GM21529 (cell line): Measurements from ENCODE around the gene GLRX3.

Source experiments
- ATAC-seq: cut with Tn5 transposase; IDR thresholded peaks from one replicate; pipeline ENCODE4 v1.9.1; 2021; ENCODE audit not compliant: unreplicated experiment

GLRX3 gene

DNA sequence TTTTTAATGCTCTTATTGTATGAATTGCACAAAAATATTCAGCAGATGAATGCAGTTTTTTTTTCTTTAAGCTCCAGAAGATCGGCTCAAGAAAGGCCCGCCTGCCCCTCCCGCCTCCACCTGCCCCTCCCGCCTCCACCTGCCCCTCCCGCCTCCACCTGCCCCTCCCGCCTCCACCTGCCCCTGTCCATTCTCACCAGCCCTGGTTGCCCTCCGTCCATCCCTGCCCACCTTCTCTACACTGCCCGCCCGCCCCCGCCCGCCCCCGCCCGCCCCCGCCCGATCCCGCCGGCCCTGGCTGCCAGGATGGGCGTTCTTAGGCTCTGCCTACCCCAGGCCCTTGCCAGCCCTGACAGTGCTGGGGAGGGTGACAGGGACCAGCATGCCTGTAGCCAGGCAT, 67.4 kb downstream of the GLRX3 start:
- ATAC-seq: no peak

GRCh38 chr10:130206216-130206737, 70.1 kb downstream of the GLRX3 start:
- ATAC-seq: no peak

GRCh38 chr10:130207205-130207604, 71.0 kb downstream of the GLRX3 start:
- no peak for ATAC-seq

DNA sequence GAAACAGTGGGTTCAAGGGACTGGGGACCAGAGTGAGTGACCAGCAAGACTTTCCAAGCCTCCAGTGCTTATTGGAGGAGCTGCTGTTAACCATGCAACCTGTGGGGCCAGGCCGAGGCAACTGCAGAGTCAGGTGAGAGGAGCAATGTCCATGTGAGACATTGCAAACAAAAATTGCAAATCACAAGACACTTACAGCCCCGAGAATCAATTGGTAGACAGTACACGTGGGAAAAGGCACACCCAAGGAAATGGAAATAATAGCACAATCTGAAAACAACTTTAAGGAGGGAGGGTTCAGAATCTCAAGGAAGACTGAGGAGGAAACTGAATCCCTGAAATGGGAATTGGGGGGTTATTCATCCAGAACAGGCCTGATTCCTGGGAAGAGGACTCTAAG, 72.6 kb downstream of the GLRX3 start:
- no peak for ATAC-seq

DNA sequence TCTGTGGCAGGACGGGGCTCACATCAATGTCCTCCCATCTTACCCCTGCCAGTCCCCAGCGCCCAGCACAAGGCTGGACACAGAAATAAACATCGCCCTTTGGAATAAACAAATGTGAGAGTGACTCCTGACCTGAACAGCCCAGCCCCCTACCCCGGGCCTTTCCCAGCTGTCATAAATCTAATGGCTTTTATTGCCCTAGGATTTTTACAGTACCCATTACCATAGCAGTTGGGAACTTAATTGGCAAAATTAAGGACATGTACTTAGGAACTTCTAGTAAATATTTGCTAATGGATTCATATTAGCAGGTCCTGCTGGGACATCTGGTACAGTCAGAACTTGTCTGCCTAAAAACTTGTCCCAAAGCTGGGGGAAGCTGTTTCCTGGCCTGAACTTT, 76.6 kb downstream of the GLRX3 start:
- no peak for ATAC-seq

DNA sequence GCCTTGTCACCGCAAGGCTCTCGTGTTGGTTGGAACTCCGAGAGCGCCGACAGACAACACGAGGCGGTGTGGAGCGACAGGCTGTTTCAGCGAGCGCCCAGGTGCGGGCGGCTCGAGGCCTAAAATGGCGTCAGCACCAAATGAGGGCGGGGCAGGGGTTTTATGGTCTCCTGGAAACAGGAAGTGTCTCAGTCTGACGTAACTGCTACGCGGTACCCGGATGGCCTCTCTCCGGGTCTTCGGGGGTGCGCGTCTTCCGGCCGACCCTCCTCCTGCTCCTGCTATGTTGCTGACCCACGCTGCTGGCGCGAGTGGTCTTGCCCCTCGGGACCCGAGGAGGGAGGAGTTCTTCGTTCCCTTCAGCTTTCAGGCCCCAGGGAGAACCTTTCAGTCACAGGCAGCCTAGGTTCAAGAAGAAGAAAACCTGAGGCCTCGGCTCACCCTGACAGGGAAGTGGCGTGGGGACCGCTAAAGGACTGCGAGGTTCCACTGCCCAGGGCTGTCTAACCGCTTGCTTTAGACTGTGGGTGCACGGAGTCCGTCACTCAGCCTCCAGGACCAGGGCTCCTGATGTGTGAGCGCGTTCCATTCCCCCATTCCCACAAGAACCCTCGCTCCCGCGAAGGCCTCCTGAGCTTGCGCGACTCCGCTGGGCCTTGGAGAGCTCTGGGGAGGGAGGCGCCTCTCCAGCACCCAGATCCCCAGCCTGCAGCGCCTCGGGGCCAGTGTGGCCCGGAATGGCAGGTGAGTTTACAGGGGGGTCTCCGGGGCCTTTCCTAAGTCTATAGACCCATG, 77.3 kb downstream of the GLRX3 start:
- ATAC-seq: no peak

- no peak for ATAC-seq
These were observed 78.2 kb downstream of the GLRX3 start for GRCh38 chr10:130214431-130214830.

DNA sequence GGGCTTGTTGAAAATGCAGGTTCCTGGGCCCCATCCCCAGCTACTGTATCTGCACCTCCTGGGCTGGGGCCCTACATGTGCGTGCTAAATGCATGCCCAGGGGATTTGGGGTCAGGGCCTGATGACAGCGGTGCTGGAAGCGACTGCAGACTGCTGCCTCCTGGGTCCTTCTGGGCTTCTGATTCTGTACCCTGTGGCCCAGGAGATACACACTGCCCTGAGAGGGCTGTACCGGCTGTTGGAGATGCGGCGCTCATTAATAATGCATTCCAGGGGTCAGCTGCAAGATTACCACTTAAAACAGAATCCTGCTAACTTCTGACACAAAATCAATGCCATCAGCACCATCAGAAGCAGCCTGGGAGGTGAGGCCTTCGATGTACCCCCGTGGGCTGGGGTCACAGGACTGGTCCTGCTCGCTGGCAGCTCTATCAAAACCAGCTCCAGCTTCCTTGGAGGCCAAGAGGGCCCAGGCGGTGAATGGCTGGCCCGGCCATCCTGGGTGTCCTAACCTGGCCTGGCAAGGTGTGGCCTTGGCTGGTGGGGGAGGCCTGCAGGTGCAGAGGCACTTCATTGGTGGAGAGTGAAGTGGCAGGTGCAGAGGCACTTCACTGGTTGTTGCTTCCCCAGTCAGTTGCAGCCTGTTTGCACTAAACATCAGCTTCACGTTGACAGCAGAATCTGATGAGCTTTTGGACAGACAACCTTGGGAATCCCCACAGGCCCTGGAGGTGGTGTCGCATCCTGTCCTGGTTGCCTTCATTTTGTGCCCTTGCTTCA, 79.2 kb downstream of the GLRX3 start:
- no peak for ATAC-seq

DNA sequence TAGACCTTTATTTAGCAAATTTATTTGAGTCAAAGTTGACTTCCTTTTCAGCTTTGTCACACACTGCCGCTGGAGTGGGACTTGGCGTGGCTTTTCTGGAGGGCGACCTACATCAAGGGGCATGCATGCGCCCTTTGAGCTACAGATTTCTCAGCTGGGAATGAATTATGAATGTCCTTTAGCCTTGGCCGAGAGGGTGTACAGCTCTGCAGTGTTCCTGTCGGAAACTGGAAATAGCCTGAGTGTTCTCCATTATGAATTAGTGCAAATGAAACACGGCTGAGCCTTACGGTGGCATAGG, 79.7 kb downstream of the GLRX3 start:
- ATAC-seq: no peak

DNA sequence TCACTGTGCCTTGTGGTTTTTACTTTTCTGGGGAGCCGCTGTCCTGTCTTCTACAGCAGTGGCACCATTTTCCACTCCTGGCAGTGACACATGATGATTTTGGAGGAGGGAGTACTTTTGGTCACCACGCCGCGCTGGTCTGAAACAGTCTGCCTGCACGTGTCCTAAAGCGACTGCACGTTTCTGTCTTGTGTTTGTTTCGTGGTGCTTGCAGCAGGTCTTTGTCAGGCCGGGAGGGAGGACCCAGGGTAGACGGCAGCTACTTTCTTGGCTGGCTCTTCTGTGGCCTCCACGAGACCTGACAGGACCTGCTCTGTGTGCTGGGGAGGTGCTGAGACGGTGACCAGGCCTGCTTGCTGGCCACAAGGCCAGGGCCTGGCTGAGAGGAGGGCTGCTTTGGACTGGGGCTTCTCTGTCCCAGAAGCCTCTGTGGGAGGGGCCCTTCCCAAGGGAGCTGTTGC, 82.0 kb downstream of the GLRX3 start:
- ATAC-seq: no peak

DNA sequence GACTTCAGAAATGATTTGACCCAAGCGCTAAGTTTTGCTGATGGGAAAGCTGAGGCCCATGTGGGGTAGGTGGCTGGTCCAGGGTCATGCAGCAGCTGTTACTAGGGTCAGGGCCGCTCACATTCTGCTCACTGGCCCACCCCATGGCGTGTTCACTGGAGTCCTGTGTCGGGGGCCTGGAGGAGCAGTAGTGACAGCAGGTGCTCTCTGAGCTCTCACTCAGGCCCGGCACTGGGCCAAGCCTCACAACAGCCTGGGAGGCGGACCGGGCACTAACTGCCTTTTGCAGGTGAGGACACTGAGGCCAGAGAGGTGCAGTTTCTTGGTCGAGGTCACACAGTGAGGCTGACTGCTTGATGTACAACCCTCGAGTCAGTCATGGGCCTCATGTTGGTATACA, 82.7 kb downstream of the GLRX3 start:
- no peak for ATAC-seq

DNA sequence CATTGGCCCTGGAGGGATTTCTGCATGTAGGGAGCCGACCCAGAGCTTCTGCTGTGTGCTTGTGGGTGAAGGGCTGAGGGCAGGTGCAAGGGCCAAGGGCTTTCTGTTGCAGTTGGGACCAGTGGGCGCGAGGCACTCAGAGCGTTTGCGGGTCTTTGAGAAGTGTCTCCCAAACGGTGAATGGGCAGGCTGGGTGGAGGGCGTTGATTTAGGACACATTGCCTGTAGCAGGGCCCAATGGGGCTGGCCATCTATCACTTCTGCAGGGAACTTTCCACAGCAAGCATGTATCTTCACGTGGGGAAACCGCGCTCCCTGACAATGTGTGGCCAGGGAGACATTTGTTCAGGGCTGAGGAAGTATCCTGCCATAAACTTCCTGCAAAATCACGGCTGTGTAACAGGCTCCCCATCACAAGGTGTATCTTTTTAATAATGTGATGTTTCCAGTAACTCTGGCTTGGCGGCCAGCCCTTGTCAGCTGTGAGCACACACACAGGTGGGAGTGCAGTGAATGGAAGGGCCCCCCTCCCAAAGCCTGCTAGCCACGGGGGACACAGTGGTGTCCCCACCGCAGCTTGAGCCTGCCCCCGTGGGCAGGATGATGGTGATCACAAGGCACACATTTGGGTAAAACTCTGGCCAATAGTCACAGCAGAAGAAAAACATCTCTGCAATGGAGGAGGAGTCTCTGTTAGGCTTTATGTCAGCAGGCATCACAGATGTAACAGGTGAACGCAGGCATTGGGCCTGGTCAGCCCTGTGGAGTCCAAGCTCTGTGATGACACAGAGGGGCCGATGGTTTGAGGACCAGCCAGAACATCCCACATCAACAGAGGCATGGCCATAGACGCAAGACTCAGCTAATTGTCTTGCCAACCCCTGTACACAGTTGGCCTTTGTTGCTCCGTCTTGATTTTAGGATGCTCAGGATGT, 84.3 kb downstream of the GLRX3 start:
- no peak for ATAC-seq

DNA sequence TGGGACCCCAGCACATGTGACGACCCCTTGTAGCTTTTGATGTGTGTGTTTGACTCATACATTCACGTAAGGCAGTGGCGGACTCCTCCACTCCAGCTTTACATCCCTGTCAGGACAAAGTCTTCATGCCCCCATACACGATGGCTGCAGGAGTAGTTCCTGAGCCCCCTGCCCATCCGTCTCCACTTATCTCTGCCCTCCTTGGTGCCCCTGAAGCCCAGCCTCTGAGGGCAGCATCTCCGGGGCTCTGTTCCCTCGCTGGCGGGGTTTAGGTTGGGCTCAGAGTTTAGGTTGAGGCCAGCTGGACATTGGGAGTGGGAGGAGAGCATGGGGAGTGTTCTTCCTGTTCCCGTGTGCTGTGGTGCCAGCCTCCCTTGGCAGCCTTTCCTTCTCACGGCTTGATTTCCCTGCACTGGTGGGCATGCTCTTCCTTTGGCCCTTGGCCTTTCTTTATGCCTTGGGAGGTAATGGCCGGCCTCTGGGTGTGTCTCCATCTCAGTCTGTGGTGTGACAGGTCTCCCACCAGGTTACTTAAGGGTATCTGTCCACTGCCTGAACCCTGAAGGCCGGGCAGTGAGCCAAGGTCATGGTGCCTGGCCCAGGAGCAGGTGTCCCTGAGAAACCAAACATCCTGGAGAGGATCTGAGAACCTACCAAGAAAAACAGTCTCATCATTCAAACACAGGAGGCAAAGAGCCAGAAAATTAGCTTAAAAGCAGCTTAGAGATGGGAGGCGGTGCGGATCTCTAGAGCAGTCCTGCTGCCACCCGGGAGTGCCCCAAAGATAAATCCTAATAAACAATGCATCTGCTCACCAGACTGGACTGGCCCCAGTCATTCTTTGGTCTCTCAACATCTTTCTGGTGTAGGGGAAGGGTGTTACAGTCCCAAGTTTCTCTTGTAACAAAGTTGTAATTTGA, 85.5 kb downstream of the GLRX3 start:
- no peak for ATAC-seq

- ATAC-seq: no peak
These were observed 86.2 kb downstream of the GLRX3 start for GRCh38 chr10:130222381-130222780.

GRCh38 chr10:130224228-130224627, 88.0 kb downstream of the GLRX3 start:
- ATAC-seq: no peak

- ATAC-seq: no peak
These were observed 89.8 kb downstream of the GLRX3 start for GRCh38 chr10:130226012-130226411.

DNA sequence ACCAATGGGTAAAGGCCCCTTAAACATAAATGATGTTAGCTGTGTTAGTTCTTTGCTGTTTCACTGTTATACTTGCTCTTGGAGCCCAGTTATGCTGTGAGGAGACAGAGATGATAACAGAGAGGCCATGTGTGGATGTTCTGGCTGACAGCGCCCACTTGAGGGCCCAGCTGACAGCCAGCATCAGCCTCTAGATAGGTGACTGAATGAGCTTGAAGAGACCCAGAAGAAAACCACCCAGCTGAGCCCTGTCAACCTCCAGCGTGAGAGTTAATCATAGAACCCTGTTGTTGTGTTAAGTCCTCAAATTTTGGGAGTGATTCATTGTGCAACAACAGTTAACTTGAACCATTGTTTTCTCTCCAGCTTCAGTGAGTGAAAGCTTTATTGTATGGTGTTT, 91.7 kb downstream of the GLRX3 start:
- no peak for ATAC-seq
